NB4 (cell line): Measurements from ENCODE around the gene CBX4.

Experiments used
- MYC ChIP-seq: IDR thresholded peaks from 2 replicates; pipeline ENCODE4 v1.6.1; 2011; ENCODE audit warnings: low read depth, low read length
- POLR2A ChIP-seq: IDR thresholded peaks from 2 replicates; pipeline ENCODE4 v1.6.1; 2011; ENCODE audit warnings: mild to moderate bottlenecking; ENCODE audit not compliant: insufficient read length; ENCODE audit errors: extremely low read depth
- TF ChIP-seq, protein P1 (sequence below): IDR thresholded peaks from one replicate; pipeline ENCODE4 v1.5.1; 2012; ENCODE audit warnings: low read depth, low read length
- TF ChIP-seq, protein P2 (sequence below): IDR thresholded peaks from 2 replicates; pipeline ENCODE4 v1.6.1; 2011; ENCODE audit warnings: low read depth, low read length

DNA sequence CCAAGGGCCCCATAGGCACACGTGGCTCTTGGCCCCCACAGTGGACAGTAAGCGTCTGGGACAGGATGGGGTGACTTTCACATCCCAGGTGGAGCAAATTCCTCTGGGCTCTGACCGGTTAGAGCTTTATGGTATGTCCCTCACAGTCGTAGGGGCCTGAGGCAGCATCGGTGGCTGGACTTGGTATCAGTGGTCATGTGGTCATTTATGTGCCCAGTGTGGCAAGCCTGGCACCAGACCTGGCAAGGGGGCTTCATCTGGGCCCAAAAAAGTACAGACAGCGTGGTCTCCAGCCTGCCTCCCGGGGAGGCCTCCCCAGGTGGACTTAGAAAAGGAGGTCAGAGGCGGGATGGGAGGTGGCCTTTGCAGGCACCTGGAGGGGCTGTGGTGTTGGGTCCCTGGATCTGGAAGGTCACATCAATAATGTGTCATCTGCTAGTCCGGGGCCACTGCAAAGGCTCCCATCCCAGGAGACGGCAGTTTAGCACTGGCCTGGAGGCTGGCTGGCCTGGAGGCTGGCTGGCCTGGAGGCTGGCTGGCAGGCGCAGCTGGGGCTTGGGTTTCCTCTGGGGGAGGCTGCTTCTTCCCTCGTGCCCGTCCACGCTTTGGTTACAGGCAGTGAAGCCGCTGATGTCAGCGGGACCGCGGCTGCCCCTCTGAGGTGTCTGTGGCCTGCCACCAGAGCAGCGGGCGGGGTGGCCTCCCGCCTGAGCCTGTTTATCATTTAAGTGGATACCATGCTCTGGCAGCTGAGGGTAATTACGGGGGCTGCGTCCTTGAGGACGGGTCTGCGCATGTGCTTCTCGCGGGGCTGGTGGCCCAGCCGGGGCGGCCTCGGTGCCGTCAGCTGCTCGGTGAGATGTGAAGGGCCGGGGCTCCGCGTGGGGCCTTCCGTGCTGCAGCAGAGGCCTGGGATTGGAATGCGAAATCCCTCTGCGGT is 20.7 kb upstream of the CBX4 start:
- TF ChIP-seq, protein P1, sequence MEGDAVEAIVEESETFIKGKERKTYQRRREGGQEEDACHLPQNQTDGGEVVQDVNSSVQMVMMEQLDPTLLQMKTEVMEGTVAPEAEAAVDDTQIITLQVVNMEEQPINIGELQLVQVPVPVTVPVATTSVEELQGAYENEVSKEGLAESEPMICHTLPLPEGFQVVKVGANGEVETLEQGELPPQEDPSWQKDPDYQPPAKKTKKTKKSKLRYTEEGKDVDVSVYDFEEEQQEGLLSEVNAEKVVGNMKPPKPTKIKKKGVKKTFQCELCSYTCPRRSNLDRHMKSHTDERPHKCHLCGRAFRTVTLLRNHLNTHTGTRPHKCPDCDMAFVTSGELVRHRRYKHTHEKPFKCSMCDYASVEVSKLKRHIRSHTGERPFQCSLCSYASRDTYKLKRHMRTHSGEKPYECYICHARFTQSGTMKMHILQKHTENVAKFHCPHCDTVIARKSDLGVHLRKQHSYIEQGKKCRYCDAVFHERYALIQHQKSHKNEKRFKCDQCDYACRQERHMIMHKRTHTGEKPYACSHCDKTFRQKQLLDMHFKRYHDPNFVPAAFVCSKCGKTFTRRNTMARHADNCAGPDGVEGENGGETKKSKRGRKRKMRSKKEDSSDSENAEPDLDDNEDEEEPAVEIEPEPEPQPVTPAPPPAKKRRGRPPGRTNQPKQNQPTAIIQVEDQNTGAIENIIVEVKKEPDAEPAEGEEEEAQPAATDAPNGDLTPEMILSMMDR, result no peak
- TF ChIP-seq POLR2A (no peak), MYC (no peak)
- TF ChIP-seq, protein P2, sequence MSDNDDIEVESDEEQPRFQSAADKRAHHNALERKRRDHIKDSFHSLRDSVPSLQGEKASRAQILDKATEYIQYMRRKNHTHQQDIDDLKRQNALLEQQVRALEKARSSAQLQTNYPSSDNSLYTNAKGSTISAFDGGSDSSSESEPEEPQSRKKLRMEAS, result no peak
